Spleen (tissue), 7 donors: ENCODE results near the gene LCN6.

ENCODE experiments used
- CTCF ChIP-seq, 11 experiments: fragments of 200-600 bp in 7 of 11; fragments of 450-650 bp in 4 of 11; sonication (generic) in 4 of 11; IDR thresholded peaks in 8 of 11; conservative IDR thresholded peaks in 3 of 11; 1 replicate in 7 of 11; 2 replicates in 4 of 11; pipeline versions ENCODE4 v1.4.0 to v1.8.0; 2016 to 2021; ENCODE audit warnings: antibody characterized with exemption in 11 of 11, inconsistent platforms in 4 of 11, mild to moderate bottlenecking in 1 of 11
- POLR2A ChIP-seq, 3 donors: fragments of 450-650 bp; IDR thresholded peaks; one replicate each; pipeline ENCODE4 v1.5.1; 2017; ENCODE audit warnings: antibody characterized with exemption in 3 of 3, mild to moderate bottlenecking in 1 of 3
- donor health status: DM: no; HTN: no; CAD: no; lungs with moderate emphysema.
- donor health status: DM: no; HTN: no; CAD: no.
- donor health status: DM: no; HTN: no; CAD: no.

GRCh38 chr9:136748201-136748600 is at the start of gene LCN6:
- TF ChIP-seq CTCF (IDR thresholded peaks at IDR 0.05 in 8 of 11, conservative IDR thresholded peaks at IDR 0.05 in 3 of 11): no peak
- no peak for TF ChIP-seq POLR2A (IDR thresholded peaks at IDR 0.05)
